Fibroblast of lung (primary cell): ENCODE data around the gene TMEM272. TPM values are rescaled to one million over a fixed set of nuclear protein-coding genes. Genes with fewer than 3 reads are reported as not detected.

Experiments
- DNase-seq, 2 donors: peaks; one replicate each; pipeline versions ENCODE4 v3.0.0 to v3.0.0-alpha.2; 2010; ENCODE audit warnings: low read depth in 2 of 2
- H2AFZ ChIP-seq: 2 replicates; pipeline ENCODE4 v1.5.1; 2012; ENCODE audit warnings: low read length, control low read depth, inconsistent platforms
- H3K27ac ChIP-seq: 2 replicates; pipeline ENCODE4 v1.5.1; 2011; ENCODE audit warnings: low read length, control low read depth; ENCODE audit not compliant: insufficient read depth
- H3K27me3 ChIP-seq: 2 replicates; pipeline ENCODE4 v1.5.1; 2011; ENCODE audit warnings: mild to moderate bottlenecking, low read length; ENCODE audit not compliant: control insufficient read depth, insufficient read depth
- H3K36me3 ChIP-seq: 2 replicates; pipeline ENCODE4 v1.5.1; 2011; ENCODE audit warnings: low read length; ENCODE audit not compliant: control insufficient read depth, insufficient read depth
- H3K4me1 ChIP-seq: 2 replicates; pipeline ENCODE4 v1.5.1; 2011; ENCODE audit warnings: low read length; ENCODE audit not compliant: control insufficient read depth, insufficient read depth; ENCODE audit errors: extremely low read depth
- H3K4me2 ChIP-seq: 2 replicates; pipeline ENCODE4 v1.5.1; 2011; ENCODE audit warnings: low read length, control low read depth; ENCODE audit not compliant: insufficient read depth; ENCODE audit errors: extremely low read depth
- H3K4me3 ChIP-seq, 4 experiments: fragments of 200-600 bp in 1 of 4; sonication (generic) in 1 of 4; replicated peaks in 1 of 4; 2 replicates each; pipeline ENCODE4 v1.5.1; 2011 to 2016; ENCODE audit warnings: low read length in 4 of 4, low read depth in 3 of 4, mild to moderate bottlenecking in 3 of 4, control low read depth in 2 of 4, inconsistent platforms in 1 of 4, mixed read lengths in 1 of 4; ENCODE audit not compliant: insufficient read depth in 1 of 4; ENCODE audit errors: control extremely low read depth in 1 of 4
- H3K79me2 ChIP-seq: 2 replicates; pipeline ENCODE4 v1.5.1; 2012; ENCODE audit warnings: mild to moderate bottlenecking, low read length, inconsistent platforms; ENCODE audit not compliant: control insufficient read depth, insufficient read depth
- H3K9ac ChIP-seq: 2 replicates; pipeline ENCODE4 v1.5.1; 2011; ENCODE audit warnings: mild to moderate bottlenecking, low read length, control low read depth; ENCODE audit not compliant: insufficient read depth
- H3K9me3 ChIP-seq: 2 replicates; pipeline ENCODE4 v1.5.1; 2012; ENCODE audit warnings: low read depth, low read length; ENCODE audit not compliant: control insufficient read depth, insufficient read depth
- H4K20me1 ChIP-seq: 2 replicates; pipeline ENCODE4 v1.5.1; 2011; ENCODE audit warnings: low read length; ENCODE audit not compliant: control insufficient read depth, insufficient read depth; ENCODE audit errors: extremely low read depth
- CTCF ChIP-seq, 2 donors: IDR thresholded peaks in 1 of 2; conservative IDR thresholded peaks in 1 of 2; 1 replicate in 1 of 2; 2 replicates in 1 of 2; pipeline ENCODE4 v1.5.1; 2011 to 2012; ENCODE audit warnings: low read length in 2 of 2, control low read depth in 1 of 2, inconsistent platforms in 1 of 2, low read depth in 1 of 2, mild to moderate bottlenecking in 1 of 2
- EZH2 ChIP-seq: IDR thresholded peaks from 2 replicates; pipeline ENCODE4 v1.5.1; 2012; ENCODE audit warnings: low read length, control low read depth, mild to moderate bottlenecking; ENCODE audit errors: missing control alignments
- polyA plus RNA-seq, 2 donors: library from polyadenylated mRNA; depleted of rRNA in 1 of 2; stranded (reverse) in 1 of 2; unstranded in 1 of 2; fragments of >200 nt; gene quantifications; 2 replicates each; pipeline ENCODE4 v1.2.1, GENCODE V29; 2011 to 2012; ENCODE audit warnings: missing spikeins in 1 of 2
- total RNA-seq: library from RNA; depleted of rRNA; stranded (reverse); fragments of >200 nt; gene quantifications from 2 replicates; pipeline ENCODE4 v1.2.1, GENCODE V29; 2014

Gene TMEM272
- total and polyA plus RNA-seq, 2 donors (not counting 1 experiment from before 2014, with no cell fraction given) = not detected

DNA sequence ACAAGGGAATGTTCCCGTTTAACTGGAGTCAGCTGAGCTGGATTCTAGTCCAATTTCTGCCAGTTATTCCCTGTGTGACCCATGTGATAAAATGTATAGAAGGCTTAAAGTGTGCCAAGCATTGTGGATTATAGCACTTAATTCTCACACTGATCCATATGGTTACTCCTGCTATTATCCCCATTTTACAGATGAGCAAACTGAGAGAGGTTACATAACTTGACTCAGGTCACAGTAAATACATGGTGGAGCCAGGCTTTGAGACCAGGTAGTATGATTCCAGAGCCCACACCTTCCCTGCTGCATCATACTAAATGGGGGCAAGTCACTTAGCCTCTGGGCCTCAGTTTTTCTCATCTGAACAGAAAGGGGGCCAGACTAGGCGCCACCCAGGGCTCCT is 39.1 kb downstream of the TMEM272 start:
- Histone ChIP-seq H3K9ac (no peak overlapping the region), H3K4me2 (no peak overlapping the region), H4K20me1 (no peaks in the 10 kb centered on the region), H3K27ac (no peak overlapping the region), H3K27me3 (no peaks in the 10 kb centered on the region), H3K4me3 (no peak overlapping the region), H3K79me2 (no peaks in the 10 kb centered on the region), H2AFZ (no peak overlapping the region), H3K9me3 (no peaks in the 10 kb centered on the region), H3K4me1 (peaks cover 17% of the 10 kb centered on the region), H3K36me3 (no peaks in the 10 kb centered on the region)
- TF ChIP-seq EZH2 (no peak), CTCF (conservative IDR thresholded peaks at IDR 0.05 in 1 of 2, IDR thresholded peaks at IDR 0.05 in 1 of 2; ENCODE audit: low read depth in 1 of 2, low read length in 2 of 2) (no peak)
- DNase-seq = no peak

DNA sequence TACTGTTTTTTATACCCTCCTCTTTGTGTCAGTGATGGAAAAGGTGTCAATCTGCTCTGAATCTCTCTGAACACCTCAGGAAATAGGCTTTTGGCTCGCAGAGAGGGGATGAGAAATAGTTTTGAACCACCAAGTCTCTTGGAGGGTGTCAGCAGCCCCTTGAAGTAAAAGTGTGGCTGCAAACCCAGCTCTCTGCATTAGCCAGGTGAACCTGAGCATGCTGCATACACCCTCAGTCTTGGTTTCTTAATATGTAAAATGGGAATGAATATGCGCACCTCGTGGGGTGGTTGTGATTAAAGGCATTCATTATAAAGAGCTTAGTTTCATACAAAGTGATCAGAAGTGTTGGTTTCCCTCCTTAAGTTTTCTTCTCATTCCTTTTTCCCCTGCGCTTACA is 39.7 kb downstream of the TMEM272 start:
- no peaks in the 10 kb centered on the region for H4K20me1 ChIP-seq
- no peak overlapping the region for H3K9ac ChIP-seq
- no peaks in the 10 kb centered on the region for H3K36me3 ChIP-seq
- no peak overlapping the region for H3K4me2 ChIP-seq
- H3K79me2 ChIP-seq = no peaks in the 10 kb centered on the region
- peaks cover 17% of the 10 kb centered on the region for H3K4me1 ChIP-seq
- no peak overlapping the region for H3K27ac ChIP-seq
- no peak overlapping the region for H2AFZ ChIP-seq
- H3K4me3 ChIP-seq = no peak overlapping the region
- no peaks in the 10 kb centered on the region for H3K9me3 ChIP-seq
- no peak for DNase-seq
- TF ChIP-seq CTCF (conservative IDR thresholded peaks at IDR 0.05 in 1 of 2, IDR thresholded peaks at IDR 0.05 in 1 of 2; ENCODE audit: low read depth in 1 of 2, low read length in 2 of 2) = no peak
- TF ChIP-seq EZH2 = no peak
- H3K27me3 ChIP-seq = no peaks in the 10 kb centered on the region

DNA sequence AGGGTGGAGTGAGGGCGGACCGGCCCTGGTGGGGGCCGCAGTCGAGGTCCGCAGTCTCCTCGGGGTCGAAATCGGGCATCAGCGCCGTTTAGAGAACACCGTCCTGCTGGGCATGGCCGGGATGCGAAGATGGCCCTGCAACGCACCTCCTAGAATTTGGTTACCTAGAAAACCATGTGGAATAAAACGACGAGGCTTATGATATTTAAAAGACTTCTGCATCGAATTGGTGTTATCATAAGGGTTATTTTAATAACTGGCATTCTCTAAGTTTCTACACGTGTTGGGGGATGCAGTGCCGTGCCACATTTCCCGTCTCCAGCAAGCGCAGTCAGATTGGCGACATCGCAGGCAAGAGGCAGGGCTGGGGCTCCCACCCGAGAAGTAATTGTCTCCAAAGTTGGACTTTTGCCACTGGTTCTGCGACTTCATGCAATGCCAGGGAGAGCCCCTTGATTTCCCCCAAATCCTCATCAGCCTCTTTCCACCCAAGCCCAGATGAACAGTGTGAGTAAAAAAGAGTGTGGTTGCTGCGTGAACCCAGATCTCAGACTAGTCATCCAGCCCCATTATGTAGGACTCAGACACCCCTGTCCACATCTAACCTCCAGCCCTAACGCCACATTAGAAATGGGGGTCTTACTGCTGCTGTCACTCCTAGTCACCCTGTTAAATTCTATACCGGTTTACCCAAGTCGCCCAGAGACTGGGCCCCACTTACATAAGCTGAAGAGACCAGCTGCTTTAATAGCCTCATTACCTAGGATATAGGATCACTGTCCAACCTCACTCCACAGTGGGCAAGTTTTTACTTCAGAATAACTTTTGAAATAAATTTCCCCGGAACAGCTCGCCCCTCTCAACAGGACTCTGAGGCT is 40.4 kb downstream of the TMEM272 start:
- peak in 1 of 2 donors; percentile 14 for DNase-seq
- Histone ChIP-seq H3K4me1 (peaks cover 17% of the 10 kb centered on the region), H3K4me3 (peak overlapping the region; percentile 68 to 77 (median 70)), H3K9ac (peak overlapping the region; percentile 97), H3K9me3 (no peaks in the 10 kb centered on the region), H2AFZ (peak overlapping the region; percentile 65), H4K20me1 (no peaks in the 10 kb centered on the region), H3K79me2 (no peaks in the 10 kb centered on the region), H3K27ac (peak overlapping the region; percentile 88), H3K27me3 (no peaks in the 10 kb centered on the region), H3K4me2 (peak overlapping the region; percentile 85), H3K36me3 (no peaks in the 10 kb centered on the region)
- TF ChIP-seq EZH2 (peak; percentile 34), CTCF (conservative IDR thresholded peaks at IDR 0.05 in 1 of 2, IDR thresholded peaks at IDR 0.05 in 1 of 2; ENCODE audit: low read depth in 1 of 2, low read length in 2 of 2) (no peak)
